ENCODE measurements around the gene SPHK1. TPM values are rescaled to one million over a fixed set of nuclear protein-coding genes. Genes with fewer than 3 reads are reported as not detected.
"Not testable (repeated sequence)": the region's sequence is repeated elsewhere in the genome, so short reads cannot be mapped to it uniquely, and the experiment has no call there.

SPHK1 gene
- total RNA-seq, 1 donor from 2014 or later: 13.9 TPM

DNA sequence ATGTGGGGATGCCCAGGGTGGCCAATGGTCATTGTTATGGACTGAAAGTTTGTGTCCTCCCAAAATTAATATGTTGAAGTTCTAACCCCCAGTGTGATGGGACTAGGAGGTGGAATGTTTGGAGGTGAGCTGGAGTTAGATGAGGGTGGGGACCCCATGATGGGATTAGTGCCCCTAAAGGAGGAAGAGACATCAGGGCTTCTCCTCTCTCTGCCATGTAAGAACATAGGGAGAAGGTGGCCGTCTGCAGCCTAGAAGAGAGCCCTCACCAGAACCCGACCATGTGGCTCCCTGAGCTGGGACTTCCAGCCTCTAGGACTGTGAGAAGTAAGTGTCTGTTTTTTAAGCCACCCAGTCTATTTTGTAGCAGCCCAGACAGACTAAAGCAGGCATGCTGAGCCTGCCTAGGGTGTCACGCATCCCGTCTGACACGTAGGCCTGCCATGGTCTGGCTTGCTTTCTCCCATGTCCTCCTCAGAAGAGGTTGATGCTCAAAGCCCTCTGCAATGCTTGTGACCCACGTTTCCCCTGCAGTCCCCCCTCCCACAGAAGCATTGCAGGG lies 26.7 kb upstream of the SPHK1 start:
- DNase-seq (ENCODE audit: low spot score, unreplicated experiment): no peak
- peaks cover 8% of the 10 kb centered on the region for H3K4me1 Mint-ChIP-seq (ENCODE audit: low read depth)
- TF ChIP-seq CTCF (IDR thresholded peaks at IDR 0.05; ENCODE audit: unreplicated experiment): no peak
- no peaks in the 10 kb centered on the region for H3K9me3 Mint-ChIP-seq (ENCODE audit: low read depth)
- H3K27ac Mint-ChIP-seq: no peak overlapping the region
- H3K36me3 Mint-ChIP-seq (ENCODE audit: insufficient read depth): no peaks in the 10 kb centered on the region
- H3K4me3 Mint-ChIP-seq (ENCODE audit: low read depth): no peak overlapping the region
- peaks cover 4% of the 10 kb centered on the region for H3K27me3 Mint-ChIP-seq

DNA sequence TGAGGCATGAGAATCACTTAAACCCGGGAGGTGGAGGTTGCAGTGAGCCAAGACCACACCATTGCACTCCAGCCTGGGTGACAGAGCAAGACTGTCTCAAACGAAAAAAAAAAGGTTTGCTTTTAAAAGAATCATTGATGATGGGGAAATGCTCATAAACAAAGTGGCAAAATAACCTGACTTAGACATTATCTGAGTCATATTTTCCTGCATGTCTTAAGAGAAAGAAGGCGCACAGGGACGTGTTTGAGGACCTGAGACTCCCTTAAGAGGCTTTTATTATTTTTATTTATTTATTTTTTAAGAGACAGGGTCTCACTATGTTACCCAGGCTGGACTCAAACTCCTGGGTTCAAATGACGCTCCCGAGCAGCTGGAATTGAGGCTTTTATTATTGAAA lies 25.0 kb upstream of the SPHK1 start:
- H3K9me3 Mint-ChIP-seq (ENCODE audit: low read depth): no peaks in the 10 kb centered on the region
- TF ChIP-seq CTCF (IDR thresholded peaks at IDR 0.05; ENCODE audit: unreplicated experiment): no peak
- no peak overlapping the region for H3K27ac Mint-ChIP-seq
- DNase-seq (ENCODE audit: low spot score, unreplicated experiment): no peak
- no peak overlapping the region for H3K4me3 Mint-ChIP-seq (ENCODE audit: low read depth)
- H3K4me1 Mint-ChIP-seq (ENCODE audit: low read depth): peaks cover under 1% of the 10 kb centered on the region
- no peaks in the 10 kb centered on the region for H3K36me3 Mint-ChIP-seq (ENCODE audit: insufficient read depth)
- H3K27me3 Mint-ChIP-seq: peaks cover 4% of the 10 kb centered on the region

DNA sequence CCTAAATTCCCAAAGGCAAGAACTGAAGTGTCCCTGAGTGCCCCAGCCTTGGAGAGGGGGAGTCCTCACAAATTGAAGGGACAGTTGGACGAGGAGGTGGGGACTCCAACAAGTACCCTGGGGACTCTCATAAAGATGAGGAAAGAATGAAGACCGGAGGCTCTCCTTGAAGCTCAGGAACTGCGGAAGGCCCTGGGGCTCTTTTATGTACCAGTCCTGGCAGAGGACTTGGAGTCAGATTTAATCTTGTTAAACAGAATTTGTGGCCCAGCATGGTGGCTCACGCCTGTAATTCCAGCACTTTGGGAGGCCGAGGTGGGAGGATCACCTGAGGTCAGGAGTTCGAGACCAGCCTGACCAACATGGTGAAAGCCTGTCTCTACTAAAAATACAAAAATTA lies 24.6 kb upstream of the SPHK1 start:
- DNase-seq (ENCODE audit: low spot score, unreplicated experiment); H3K9me3 Mint-ChIP-seq (ENCODE audit: low read depth); H3K27ac Mint-ChIP-seq; H3K27me3 Mint-ChIP-seq; H3K36me3 Mint-ChIP-seq (ENCODE audit: insufficient read depth); H3K4me3 Mint-ChIP-seq (ENCODE audit: low read depth); H3K4me1 Mint-ChIP-seq (ENCODE audit: low read depth): not testable (repeated sequence)

DNA sequence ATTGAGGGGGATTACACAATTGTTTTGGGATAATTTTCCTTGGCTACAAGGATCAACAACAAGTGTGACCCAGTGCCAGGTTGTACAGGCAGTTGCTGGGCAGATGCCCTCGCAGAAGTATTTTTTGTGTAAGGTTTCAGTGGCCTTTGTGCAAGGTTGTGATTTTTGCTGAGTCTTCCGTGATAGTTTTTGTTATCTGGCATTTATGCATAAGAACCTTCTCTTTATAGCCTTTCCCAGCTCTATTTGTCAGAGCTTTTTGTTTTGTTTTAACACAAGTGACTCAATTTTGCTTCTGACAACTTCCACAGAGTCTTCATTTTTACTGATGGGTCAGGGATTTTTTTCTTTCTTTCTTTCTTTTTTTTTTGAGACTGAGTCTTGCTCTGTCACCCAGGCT lies 23.9 kb upstream of the SPHK1 start:
- DNase-seq (ENCODE audit: low spot score, unreplicated experiment): no peak

DNA sequence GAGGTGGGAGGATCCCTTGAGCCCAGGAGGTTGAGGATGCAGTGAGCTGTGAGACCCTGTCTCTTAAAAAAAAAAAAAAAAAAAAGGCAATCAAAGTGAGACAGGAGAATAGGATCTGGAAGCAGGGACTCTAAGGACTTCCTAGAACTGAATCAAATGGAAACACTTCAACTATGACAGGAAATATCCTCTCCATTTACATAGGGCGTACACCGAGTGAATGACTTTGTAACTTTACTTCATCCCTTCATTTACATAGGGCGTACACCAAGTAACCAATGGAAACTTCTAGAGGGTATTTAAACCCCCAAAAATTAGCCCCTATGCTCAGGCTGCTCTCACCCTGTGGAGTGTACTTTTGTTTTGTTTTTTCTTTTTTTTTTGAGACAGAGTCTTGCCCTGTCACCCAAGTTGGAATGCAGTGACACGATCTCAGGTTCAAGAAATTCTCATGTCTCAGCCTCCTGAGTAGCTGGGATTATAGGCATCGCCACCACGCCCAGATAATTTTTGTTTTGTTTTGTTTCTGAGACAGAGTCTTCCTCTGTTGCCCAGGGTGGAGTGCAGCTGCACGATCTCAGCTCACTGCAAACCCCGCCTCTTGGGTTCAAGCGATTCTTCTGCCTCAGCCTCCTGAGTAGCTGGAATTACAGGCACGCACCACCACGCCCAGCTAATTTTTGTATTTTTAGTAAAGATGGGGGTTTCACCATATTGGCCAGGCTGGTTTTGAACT lies 21.1 kb upstream of the SPHK1 start:
- TF ChIP-seq CTCF (IDR thresholded peaks at IDR 0.05; ENCODE audit: unreplicated experiment): no peak
- H3K4me1 Mint-ChIP-seq (ENCODE audit: low read depth): peaks cover 5% of the 10 kb centered on the region
- no peak overlapping the region for H3K27ac Mint-ChIP-seq
- H3K4me3 Mint-ChIP-seq (ENCODE audit: low read depth): no peak overlapping the region
- H3K27me3 Mint-ChIP-seq: peaks cover 4% of the 10 kb centered on the region
- DNase-seq (ENCODE audit: low spot score, unreplicated experiment): no peak
- peaks cover 3% of the 10 kb centered on the region for H3K9me3 Mint-ChIP-seq (ENCODE audit: low read depth)
- peaks cover 2% of the 10 kb centered on the region for H3K36me3 Mint-ChIP-seq (ENCODE audit: insufficient read depth)

More for the DNA sequence above, 23.9 kb upstream of the SPHK1 start:
- Mint-ChIP-seq H3K4me1 (ENCODE audit: low read depth) (no peaks in the 10 kb centered on the region), H3K4me3 (ENCODE audit: low read depth) (no peak overlapping the region), H3K27me3 (peaks cover 4% of the 10 kb centered on the region), H3K36me3 (ENCODE audit: insufficient read depth) (no peaks in the 10 kb centered on the region), H3K9me3 (ENCODE audit: low read depth) (no peaks in the 10 kb centered on the region), H3K27ac (no peak overlapping the region)
- TF ChIP-seq CTCF (IDR thresholded peaks at IDR 0.05; ENCODE audit: unreplicated experiment): no peak

All from progenitor cell of endocrine pancreas (in vitro differentiated cells).